NCI-H526 treated with DMSO at 0.1 percent for 48 hours (cell line): ENCODE measurements around the gene PEDS1.
A peak's percentile ranks its signal among the peaks of the same experiment; 100 is the strongest.
"Not testable (repeated sequence)": the region's sequence is repeated elsewhere in the genome, so short reads cannot be mapped to it uniquely, and the experiment has no call there.

ENCODE experiments used
- DNase-seq: peaks from one replicate; lab custom pipeline; 2025; lab: John Stamatoyannopoulos, UW

PEDS1 gene

DNA sequence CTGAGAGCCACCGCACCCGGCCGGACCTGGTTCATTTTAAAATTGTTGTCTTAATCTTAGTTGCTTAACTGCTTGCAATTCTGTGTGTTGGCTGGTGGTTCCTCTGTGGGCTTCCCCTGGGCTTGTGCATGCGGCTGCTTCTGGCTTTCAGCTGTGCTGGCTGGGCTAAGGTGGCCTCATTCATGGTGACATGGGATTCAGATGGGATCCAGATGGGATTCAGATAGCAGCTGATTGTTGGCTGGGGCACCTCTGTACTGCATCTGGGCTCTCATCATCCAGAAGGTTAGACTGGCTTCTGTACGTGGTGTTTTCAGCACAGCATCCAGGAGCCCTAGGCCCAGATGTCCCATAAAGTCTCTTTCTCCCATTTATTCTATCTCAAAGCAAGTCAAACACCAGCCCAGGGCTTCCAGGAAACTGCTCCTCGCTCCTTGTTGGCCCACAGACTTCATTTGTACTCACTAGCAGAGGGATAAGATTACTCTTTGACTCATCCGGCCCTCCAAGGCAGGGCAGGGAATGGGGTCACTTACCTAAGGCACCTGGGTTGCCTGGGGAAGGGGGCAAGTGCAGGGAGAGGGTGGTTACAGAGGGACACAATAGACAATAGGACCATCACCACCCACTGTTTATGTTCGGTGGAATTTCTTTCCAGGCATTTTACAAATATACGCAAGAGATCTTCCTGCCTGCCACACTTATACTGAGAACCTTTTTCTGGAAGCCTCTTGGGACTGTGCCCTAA lies 10.2 kb upstream of the PEDS1 start:
- no peak for DNase-seq

DNA sequence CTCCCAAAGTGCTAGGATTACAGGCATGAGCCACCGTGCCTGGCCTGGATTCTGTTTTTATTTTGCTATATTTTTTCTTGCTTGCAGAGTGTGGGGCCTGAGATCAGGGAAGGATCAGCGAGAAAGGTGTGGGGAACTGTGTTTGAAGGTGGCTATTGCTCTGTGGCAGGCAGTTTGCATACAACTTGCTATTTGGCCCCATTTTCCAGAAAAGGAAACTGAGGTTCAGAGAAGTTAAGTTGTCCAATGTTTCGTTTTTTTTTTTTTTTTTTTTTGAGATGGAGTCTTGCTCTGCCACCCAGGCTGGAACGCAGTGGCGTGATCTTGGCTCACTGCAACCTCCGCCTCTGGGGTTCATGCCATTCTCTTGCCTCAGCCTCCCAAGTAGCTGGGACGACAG lies 8.0 kb upstream of the PEDS1 start:
- DNase-seq: not testable (repeated sequence)

DNA sequence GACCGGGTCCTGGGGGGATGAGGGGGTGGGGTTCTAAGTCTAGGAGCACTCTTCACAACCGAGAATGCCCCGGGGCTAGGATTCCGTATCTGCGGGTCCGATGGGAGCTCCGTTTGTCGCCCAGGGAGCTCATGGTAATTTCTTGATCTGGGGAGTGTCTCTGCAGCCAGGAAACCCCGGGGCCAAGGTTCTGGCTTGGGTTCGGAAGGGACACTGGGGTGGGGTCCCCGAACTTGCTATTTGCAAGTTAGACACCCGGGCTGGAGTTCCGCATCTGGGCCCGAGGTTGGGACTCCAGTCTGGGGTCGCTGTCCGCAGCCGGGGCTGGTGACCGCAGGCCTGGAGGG lies 397 bp downstream of the PEDS1 start:
- DNase-seq: no peak

DNA sequence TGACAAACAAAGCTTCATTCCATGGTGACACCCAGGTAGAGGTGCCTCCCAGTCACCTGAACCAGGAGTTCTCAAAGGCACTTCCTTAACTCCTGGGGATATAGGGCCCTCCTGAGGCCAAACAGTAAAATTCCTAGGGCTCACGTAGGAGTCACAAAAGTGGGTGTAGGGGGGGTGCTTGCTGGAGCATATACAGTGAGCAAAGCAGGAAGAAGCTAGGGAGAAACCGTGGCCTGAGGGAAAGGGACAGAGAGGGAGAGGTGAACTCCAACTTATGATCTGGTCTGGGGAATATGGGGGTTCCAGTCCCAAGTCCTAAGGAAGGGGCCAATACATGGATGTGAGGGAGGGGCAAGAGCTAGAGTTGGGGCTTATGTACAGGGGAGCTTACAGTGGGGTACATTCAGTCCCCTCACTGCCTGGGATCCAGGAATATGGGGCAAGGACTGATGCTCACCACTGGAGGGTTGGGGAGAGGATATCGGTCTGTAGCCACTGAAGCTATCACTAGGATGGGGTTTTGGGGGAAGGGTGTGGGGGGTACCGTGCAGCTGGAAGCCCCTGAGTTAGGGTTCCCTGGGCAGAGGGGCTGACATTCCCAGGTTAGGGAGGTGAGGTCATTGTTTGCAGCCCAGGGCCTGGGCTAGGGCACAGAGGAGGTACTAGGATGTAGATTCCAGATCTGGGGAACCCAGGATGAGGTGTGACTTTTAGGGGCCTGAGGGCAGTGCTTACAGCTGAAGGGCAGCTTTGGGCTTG lies 950 bp downstream of the PEDS1 start:
- DNase-seq: no peak

DNA sequence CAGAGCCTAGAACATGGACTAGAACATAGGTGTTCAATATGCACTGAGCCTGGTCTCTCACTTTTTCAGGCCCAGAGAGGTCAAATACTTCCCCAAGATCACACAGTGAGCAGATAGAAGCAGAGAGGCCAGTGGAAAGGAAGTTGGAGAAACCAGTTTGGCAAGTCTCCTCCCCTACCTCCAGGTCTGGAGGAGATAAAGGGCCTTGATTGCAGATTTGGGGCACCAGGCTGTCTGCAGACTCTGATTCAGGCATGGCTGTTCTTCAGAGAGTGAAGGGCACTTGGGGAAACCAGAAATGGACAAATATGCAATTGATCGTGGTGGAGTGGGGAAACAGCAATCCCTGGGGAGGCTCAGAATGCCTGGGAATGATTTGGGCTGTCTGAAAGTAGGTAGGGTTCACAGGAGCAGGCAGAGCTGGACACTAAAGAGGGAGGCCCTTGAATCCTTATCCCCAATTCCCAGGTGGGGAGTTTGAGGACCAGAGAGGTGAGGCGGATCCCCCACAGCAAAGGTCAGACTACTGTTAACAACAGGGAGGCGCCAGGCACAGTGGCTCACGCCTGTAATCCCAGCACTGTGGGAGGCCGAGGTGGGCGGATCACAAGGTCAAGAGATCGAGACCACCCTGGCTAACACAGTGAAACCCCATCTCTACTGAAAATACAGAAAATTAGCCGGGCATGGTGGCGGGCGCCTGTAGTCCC lies 2.3 kb downstream of the PEDS1 start:
- no peak for DNase-seq

DNA sequence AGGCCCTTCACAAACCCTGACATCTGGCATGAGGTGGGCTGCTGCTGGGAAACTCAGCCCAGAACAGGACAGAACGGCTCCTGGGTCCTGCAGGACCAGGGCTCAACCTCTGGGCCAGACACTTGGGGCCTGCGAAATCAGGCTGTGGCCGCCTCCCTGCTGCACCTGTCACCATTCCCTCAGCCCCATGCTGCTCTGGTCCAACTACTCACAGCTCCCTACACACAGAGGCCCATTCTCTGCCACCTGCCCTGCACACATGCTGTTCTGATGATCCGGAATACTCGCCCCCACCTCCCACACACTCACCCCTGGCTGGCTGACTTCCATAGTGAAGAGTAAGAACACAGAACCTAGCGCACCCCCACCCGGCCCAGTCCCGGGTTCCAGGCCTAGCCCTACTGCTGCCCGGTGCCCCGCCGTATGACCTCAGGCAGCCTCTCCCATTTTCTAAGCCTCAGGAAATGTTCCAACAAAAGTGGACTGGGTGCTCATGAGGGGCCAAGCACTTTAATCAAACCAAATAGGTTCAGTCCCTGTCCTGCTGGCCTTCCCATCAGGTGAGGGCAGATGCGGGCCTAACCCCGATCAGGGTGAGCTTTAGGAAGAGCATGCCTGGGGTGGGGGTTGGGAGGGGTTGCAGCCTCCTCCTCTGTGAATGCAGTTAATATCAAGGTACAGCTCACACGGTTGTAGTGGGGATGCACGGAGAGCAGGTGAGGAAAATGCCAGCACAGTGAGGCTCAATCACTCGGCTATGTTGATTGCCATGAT lies 3.9 kb downstream of the PEDS1 start:
- no peak for DNase-seq

DNA sequence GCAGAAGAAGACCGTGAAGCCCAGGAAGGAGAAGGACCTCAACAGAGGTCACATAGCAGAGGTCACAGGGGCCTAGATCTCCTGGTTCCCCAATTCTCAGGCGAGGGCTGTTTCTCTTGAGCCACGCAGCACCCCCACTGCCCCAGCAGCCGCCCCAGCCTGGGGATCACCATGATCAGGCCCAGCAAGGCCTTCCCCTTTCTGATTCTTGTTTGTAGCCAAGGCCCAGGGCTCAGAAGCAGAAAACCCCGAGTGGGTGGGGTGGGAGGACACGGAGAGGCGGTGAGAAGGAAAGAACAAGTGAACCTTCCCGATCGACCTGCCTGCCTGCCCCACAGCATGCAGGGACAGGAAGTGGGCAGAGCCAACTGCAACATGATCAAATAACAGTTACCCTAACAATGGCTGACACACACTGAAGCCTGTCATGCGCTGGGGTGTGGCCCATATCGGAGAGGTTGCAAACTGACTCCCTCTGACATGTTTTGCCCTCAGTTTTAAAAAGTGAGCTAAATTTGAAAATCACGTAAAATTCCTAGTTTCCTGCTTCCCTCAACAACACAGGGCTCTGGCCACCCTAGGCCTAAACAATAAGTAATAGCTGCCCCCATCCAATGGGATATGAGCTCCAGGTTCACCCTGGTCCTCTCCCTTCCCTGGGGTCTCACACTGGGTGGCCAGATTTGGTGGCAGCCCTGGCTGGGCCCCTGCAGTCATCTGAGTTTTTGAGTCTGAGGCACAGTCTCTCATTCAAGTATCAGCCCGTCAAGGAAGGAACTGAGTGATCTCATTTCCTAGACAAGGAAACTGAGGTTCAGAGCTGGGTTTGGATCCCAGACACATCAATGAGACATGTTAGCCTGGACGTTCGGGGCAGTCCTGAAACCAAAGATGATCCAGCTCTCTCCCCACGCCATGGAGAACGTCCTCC lies 6.5 kb downstream of the PEDS1 start:
- no peak for DNase-seq

DNA sequence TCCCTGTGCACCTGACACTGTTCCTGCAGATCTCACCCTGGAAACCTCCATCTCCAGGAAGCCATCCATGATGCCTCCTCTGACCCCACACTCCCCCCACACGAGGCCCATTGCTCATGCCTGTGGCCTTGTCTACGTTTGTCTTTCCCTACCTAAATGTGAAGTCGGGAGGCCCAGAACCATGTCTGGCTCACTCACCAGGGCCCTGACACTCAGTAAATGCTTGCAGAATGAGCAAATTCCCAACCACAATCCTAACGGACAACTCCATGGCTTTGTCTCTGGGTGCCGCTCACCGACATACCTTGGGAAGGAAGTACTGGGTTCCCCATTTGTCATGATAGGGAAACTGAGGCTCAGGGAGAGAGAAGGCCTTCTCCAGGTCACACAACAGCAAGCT lies 7.3 kb downstream of the PEDS1 start:
- no peak for DNase-seq

DNA sequence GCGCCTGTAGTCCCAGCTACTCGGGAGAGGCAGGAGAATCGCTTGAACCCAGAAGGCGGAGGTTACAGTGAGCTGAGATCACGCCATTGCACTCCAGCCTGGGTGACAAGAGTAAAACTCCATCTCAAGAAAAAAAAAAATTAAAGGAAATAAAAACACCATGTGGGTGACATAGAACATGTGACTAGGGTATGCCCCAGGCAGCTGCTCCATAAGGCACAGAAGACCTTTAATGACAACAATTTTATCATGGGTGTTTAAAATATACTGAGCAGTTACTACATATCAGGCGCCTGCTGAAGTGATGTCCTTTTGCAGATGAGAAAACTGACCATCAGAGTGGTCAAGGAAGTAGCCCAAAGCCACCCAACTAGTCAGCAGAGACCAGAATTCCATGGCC lies 8.0 kb downstream of the PEDS1 start:
- DNase-seq: no peak

DNA sequence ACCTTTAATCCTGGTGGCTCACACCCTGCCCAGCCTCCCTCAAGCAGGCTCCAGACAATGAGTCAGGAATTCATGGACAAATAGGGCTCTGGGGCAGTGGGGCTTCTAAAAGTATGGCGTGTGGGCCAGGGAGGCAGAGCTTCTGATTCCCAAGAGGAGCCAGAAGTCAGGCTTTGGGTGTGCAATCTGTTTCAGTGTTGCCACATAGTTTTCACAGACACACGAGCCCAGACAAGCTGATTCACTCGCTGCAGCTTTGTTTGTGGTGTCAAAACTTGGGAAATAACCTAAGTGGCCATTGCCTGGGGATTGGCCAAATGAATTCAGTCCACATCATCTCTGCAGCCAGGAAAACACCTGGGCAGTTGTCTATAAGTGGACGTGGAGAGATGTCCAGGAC lies 9.2 kb downstream of the PEDS1 start:
- DNase-seq: no peak

DNA sequence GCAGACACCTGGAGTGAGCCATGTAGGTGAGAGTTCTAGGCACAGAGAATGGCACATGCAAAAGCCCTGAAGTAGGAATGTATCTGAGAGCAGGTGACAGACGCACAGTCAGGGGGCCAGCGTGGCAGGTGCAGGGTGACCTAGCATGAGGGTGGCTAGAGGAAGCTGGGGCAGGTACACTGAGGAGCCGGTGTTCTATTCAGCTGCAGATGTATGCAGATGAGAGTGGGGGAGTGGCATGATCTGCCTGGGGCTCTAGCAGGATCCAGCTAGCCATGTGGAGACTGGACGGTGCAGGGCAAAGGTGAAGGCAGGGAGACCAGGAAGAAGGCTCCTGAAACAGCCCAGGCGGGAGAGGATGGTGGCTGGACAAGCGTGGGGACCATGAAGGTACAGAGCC lies 10.7 kb downstream of the PEDS1 start:
- DNase-seq: peak; percentile 77

DNA sequence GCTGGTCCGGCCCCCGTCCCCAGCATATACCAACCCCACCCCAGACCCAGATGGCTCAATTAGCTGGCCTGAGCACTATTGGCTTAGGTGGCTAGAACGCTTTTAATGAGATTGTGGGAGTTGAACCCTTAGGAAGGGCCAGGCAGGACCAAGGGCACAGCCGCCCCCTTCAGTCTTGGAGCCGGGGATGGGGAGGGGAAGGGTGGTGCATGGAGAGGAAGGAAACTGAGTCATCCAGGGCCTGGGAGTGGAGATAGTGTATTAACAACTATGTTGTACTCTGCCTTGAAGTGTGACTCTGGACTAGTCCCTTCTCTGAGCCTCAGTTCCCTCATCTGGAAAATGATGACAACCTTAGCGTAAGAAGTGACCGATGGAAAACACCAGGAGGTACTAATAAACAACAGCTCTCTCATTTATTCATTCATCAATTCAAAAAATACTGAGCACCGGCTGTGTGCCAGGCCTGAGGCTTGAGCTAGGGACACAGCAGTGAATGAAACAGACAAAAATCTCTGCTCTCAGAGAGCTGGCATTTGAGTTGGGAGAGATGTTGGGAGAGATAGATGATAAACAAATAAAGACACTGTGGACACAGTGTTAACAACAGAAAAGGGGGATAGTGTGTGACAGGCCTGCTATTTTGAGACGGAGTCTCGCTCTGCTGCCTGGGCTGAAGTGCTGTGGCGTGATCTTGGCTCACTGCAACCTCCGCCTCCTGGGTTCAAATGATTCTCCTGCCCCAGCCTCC lies 11.5 kb downstream of the PEDS1 start:
- no peak for DNase-seq

DNA sequence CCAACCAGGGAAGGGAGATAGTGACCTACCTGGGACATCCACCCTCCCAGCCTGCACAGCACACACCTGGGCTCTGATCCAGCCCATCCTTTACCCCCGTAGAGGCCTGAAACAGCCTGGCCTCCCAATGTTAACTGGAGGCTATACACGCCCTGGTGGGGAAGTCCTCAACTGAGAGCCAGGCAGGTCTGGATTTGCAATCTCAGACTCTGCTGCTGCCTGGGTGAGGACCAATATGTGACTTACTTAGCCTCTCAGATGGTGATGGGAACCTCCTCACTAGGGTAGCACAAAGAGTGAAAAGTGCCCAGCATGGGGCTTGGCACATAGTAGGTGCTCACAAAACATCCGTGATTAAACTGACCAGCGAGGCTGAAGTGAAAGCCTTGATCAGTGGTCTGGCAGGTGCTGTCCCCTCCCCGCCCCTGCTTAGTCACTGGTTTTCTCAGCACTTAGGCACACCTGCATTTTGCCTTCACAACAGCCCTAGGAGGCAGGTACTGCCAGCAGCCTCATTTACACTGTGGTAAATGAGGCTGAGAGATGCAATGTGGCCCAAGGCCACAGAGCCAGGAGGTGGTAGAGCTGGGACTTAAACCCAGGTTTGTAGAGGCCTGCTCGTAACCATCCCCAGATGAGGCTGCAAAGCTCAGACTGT lies 12.4 kb downstream of the PEDS1 start:
- DNase-seq: no peak

DNA sequence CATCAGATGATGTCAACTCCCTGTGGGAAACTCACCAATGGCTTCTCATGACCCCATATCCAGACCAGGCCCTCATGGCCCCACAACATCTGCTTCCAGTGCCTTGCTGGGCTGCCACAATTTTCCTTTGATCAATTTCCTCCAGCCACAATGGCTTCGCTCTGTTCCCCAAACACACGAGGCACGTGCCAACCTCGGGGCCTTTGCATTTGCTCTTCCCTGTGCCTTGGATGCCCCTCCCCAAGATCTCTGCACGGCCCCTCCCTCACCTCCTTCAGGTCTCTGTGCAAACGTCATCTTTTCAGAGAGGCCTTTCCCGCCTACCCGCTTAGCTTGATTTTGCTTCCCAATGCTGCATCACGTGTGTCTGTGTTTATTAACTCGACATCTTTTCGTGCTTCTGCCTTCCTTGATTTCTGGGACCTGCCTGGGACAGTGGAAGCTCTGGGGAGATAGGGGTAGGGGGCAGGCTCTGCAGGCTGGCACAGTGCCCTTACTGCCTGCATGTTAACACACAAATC lies 13.1 kb downstream of the PEDS1 start:
- DNase-seq: no peak

DNA sequence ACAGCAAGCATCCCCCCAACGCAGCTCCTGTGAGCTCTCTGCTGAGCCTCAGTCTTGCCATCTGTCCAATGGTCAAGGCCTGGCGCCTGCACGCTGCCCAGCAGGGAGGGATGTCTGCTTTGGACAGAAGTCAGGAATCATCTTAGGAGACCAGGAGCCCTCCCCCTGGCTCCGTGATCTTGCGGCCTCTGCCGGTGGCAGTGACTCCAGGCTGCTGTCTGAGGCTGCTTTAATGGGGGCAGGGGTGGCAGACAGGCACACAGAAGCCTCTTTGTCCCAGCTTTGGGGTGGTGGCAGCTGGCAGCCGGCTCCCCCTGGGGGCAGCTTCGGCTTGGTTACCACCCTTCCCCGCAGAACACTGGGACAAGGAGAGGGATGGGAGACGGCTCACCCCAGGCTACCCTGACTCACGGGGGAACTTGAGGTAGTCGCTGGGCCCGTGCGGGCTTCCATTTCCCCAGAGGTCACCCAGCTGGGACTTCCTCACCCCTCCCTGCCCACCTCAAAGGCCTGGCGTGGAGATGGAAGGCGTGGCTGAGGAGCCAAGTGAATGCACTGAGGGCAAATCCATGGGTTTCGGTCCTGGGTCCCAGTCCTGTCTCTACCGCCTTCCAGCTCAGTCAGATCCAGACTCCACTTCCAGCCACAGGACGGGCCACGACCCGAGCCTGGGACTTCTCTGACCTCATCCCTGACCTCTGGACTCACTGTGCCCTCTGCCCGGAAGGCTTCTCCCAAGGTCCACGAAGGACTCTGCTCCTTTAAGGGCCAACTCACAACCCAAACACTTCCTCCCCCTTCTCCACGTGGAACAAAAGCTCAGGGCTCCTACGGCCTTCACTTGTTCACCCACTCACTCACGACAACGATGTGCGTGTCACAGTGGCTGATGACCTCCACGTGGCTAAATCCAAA lies 14.8 kb downstream of the PEDS1 start:
- peak; percentile 45 for DNase-seq

DNA sequence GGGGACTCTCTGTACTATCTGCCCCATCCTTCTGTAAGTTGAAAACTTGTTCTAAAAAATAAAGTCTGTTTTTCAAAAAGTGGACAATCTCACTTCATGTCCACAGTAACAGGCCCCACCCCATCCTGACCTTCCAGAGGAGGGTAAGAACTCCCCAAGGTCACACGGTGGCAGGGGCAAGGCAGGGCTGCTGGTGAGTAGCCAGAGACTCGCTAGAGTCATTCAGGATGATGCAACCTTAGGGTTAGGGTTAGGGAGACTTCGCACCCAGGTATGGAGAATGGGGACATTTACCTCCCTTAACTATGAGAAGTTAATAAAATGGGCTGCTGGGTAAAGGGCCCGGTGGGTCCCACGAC lies 15.4 kb downstream of the PEDS1 start:
- DNase-seq: no peak

DNA sequence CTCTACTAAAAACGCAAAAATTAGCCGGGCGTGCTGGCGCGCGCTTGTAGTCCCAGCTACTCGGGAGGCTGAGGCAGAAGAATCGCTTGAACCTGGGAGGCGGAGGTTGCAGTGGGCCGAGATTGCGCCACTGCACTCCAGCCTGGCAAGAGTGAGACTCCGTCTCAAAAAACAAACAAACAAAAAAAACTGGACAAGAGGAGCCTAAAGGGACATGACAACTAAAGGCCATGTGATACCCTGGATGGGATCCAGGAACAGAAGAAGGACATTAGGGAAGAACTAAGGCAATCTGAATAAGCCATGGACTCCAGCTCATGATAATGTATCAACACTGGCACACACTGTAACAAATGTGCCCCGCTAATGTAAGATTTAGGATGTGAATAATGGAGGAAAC lies 15.8 kb downstream of the PEDS1 start:
- not testable (repeated sequence) for DNase-seq

DNA sequence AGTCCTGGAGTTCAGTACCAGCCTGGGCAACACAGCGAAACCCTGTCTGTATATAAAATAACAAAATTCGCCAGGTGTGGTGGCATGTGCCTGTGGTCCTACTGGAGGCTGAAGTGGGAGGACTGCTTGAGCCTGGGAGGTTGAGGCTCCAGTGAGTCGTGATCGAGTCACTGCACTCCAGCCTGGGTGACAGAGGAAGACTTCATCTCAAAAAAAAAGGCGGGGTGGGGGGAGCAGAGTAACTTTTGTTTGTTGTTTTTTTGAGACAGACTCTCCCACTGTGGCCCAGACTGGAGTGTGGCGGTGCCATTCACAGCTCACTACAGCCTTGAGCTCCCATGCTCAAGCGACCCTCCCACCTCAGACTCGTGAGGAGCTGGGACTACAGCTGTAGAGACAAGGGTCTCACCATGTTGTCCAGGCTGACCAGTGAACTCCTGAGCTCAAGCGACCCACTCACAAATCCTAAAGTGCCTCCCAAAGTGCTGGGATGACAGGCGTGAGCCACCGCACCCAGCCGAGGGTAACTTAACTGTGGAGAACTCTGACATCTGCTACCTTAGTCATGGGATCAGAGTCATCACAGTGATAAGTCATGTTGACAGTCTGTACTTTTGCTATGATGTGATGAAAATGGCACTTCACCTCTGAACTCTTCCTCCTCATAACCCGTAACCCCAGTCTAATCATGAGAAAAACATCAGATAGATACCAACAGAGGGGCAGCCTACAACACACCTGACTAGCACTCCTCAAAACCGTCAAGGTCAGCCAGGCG lies 16.5 kb downstream of the PEDS1 start:
- DNase-seq: no peak
